HL-60/S4 treated with retinoic acid at 250 ng/mL for 4 days and 3 days (cell line): Measurements from ENCODE around the gene MTARC2.
"Not testable (repeated sequence)": the region's sequence is repeated elsewhere in the genome, so short reads cannot be mapped to it uniquely, and the experiment has no call there.

Source experiments
- in situ Hi-C: fragments of 300-500 bp; cut with MboI; formaldehyde crosslinking; loops from 2 replicates; pipeline ENCODE4 v1.7.0; 2022; ENCODE audit warnings: low sequenced_read_pairs

The MTARC2 gene

DNA sequence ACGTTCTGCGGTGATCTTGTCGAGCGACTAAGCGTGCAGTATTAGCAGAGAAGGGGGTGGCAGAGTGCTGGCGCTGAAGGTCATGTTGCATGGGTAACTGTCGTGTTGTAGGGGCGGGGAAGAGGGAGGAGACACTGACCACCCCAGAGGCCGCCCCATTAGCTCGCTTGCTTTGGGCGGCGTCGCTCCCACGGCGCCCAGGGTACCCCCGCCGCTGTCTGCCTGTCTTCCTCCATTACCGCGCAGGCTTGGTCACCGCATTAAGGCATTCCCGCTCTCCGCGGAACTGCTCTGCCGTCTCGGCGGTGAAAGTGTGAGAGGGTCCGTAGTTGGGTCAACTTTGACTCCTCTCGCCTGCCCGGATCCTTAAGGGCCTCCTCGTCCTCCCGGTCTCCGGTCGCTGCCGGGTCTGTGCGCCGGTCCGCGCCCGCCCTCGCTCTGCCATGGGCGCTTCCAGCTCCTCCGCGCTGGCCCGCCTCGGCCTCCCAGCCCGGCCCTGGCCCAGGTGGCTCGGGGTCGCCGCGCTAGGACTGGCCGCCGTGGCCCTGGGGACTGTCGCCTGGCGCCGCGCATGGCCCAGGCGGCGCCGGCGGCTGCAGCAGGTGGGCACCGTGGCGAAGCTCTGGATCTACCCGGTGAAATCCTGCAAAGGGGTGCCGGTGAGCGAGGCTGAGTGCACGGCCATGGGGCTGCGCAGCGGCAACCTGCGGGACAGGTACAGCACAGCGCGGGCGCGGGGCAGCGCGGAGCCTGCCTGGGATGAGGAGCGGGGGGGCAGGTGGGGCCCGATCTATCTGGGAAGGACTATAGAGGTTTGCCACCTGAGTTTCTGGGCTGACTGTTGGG is at the start of gene MTARC2:
MTARC2 (plus strand) TSS at position 234 of the 846 bp plus-strand sequence; CDS start at position 444, 210 bp downstream.
- in situ Hi-C loops, result no loop called here

DNA sequence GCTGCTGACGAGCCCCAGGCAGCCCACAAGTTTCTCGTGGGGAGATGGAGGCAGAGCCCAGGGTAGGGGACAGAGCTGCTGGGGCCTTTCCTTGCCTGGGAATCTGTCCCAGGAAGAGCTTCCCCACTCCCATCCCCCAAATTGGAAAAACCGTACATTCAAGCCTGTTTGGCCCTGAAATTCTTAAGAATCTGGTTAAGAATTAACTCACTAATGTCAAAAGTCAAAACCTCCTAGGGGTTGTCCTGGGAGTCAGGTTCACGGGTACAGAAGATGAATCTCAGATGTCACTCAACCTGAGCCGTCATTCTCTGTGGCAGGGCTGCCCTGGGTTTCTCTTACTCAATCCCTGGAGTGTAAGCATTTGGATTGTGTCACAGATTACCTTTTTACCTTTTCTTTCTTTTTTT is 49.5 kb upstream of the MTARC2 start:
- in situ Hi-C loops, result no loop called here

GRCh38 chr1:220699044-220699443 is 49.1 kb upstream of the MTARC2 start:
- in situ Hi-C loops, result no loop called here

DNA sequence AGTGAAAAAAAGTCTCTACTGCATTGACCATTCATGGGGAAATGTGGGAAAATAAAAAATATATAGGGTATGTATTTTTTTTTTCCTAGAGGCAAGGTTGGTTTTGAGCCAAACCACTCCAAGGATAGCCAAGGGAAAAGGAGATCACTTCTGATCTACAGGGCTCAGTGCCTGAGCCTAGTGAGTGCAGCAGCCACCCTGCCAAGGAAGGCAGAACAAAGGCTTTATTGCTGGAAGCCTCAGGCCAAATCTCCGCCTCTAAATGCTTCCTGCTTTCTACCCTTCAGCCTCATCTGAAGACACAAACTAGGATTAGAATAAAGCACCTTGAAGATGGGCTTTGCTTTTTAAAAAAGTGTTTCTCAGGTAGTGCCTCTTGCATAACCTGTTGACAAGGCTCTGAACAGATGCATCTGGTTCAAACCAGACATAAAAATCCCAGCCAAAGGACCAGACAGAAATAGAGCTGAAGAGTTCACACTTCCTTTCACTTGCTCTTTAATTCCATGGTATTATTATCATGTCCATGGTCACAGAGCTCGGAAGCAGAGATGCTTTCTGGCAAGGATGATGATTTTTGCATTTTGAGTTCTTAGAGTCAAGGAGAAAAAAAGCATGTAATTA is 47.5 kb upstream of the MTARC2 start:
- in situ Hi-C loops, result no loop called here

GRCh38 chr1:220701974-220702373 is 46.1 kb upstream of the MTARC2 start:
- in situ Hi-C loops, result no loop called here

GRCh38 chr1:220702733-220703270 is 45.3 kb upstream of the MTARC2 start:
- in situ Hi-C loops, result no loop called here

GRCh38 chr1:220703305-220703704 is 44.8 kb upstream of the MTARC2 start:
- in situ Hi-C loops, result no loop called here

DNA sequence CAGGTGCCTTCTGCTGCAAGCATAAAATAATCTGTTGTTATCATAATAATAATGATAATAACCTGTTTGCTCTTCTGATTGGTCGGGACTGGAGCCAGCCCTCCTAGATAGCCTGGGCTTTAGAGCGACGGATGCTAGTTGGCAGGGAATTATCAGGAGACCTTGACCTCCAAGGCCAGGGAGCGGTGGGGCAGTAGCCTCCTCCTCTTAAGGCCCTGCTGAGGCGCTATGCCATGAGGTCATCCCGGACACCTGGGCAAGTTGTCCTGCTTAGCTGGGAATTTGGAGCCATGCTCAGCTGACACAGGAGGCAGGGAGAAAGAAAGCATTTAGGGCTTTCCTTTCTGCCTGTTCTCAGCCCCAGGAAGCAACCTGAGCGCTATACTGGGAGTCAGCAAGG is 42.3 kb upstream of the MTARC2 start:
- in situ Hi-C loops, result no loop called here

DNA sequence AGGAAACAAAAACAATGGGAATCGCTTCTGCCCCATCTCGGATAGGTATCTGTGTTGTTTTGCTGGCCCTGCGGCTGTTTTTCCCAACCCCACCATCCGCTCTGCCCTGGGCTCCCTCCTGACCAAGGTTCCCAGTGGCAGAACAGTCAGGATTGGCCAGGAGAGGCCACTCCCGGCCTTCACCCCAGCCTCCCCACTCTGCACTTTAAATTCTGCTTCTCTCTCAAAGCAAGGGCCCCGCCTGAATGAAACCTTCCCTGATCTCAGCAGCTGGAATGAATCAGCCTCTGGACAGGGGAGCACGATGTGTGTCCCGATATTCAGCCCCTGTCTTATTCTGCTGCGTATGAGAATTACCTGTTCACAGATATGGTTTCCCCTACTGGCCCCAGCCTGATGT is 41.6 kb upstream of the MTARC2 start:
- in situ Hi-C loops, result no loop called here

DNA sequence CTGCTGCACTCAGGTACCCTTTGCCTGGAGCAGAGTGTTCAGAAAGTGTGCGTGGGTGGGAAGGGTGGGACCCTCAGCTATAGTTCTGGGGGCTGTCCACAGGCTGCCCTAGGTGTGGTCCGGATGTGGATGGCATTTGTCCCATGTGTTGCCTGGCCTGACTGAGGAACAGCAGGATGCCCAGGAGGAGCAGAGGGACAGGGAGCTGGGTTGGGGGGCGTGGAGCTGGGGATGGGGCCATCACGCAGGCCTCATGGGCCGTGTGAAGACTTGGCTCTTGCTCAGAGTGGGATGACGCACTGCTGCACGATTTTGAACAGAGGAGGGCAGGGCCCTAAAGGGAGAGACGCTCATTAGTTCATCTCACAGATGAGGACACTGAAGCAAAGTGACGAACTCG is 41.0 kb upstream of the MTARC2 start:
- in situ Hi-C loops, result no loop called here

GRCh38 chr1:220708244-220708643 is 39.9 kb upstream of the MTARC2 start:
- in situ Hi-C loops, result no loop called here

- in situ Hi-C loops, result no loop called here
Observed at GRCh38 chr1:220708936-220709801, 39.0 kb upstream of the MTARC2 start.

GRCh38 chr1:220710333-220710732 is 37.8 kb upstream of the MTARC2 start:
- in situ Hi-C loops, result no loop called here

GRCh38 chr1:220711056-220711809 is 36.9 kb upstream of the MTARC2 start:
- in situ Hi-C loops, result no loop called here

DNA sequence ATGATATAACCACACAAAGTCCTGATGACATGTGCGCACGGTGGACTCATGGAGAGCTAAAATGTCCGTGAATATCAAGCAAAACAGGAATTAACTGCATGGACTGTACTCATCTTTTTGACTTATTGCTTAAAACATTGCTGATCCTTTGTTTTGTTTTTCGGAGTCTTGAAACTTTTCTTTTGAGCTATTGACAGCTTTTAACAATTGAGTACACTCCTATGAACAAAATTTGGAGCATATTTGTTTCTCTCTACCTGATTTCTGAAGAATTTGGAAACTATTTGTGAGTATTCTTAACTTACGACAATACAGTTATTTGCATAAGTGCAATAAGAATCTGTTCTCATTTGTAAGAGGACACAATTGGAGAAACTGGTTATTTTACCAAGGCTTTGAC is 32.1 kb upstream of the MTARC2 start:
- in situ Hi-C loops, result not testable (repeated sequence)

DNA sequence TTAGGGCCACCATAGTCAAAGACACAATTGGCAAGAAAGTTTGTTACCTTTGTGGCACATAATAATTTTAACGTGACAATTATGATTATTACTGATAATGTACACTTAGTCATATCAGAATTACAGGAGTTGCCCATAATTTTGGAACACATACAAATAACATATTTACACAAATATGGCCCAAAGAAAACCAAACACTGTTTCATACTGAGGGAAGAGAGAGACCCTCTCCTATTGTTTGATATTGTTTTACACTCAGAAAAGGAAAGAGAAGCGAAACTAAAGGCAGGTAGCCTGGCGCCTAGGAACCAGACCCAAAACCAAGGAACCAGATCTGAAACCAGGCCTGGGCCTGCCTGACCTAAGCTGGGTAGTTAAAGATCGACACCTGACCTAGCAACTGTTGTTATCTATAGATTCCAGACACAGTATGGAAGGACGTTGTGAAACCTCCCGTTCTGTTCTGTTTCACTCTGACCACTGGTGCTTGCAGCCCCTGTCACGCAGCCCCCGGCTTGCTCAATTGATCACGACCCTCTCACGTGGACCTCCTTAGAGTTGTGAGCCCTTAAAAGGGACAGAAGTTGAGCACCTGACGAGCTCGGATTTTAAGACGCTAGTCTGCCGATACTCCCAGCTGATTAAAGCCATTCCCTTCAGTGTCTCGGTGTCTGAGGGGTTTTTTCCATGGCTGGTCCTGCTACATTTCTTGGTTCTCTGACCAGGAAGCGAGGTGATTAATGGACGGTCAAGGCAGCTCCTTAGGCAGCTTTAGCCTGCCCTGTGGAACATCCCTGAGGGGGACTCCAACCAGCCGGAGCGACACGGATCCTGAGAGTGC is 30.1 kb upstream of the MTARC2 start:
- in situ Hi-C loops, result no loop called here

DNA sequence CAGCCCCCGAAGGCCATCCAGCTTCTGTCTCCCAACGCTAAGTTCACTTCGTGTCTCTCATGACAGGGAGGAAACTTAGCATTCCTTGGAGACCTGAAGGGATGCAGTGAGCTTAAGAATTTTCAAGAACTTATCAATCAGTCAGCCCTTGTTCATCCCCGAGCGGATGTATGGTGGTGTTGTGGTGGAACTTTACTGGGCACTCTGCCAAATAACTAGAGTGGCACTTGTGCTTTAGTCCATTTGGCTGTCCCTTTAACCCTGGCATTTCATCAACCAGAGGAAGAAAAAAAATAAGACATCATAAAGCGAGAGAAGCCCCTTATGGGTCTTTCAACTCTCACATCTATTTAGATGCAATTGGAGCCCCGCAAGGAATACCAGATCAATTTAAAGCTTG is 26.9 kb upstream of the MTARC2 start:
- in situ Hi-C loops, result not testable (repeated sequence)

DNA sequence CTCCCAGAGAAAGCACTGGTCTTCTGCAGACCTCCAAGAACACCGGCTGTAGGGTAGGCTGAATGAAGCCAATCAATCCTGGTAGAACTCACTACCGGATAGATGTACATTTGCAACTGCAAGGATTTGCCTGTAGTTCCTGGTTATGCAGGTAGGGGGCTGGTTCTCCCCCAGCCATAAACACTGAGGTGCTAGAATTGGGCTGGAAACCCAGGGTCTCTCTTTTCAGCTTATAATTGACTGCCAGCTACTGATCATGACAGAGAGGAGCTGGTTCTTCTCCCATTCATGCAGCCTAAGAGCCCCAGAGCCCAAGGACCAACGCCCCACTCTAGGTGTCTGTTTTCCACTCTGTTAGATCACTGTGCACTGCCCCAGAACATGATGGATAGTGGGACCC is 21.5 kb upstream of the MTARC2 start:
- in situ Hi-C loops, result no loop called here

DNA sequence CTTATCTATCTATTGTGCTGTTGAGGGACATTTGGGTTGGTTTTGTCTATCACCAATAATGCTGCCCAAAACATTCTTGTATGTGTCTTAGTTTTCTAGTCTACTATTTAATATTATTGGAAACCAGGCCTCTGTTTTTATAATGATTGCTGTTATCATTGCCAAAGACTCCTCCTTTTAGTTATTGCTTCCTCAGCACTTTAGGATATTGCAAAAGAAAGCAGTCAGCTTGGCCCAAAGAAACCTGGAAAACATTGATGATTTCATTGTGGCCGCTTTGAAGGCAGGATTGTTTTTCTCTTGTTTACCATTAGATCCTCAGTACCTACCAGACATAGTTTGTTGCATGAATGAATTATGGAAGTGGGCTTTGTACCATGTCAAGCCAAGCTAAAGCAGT is 20.6 kb upstream of the MTARC2 start:
- in situ Hi-C loops, result no loop called here

DNA sequence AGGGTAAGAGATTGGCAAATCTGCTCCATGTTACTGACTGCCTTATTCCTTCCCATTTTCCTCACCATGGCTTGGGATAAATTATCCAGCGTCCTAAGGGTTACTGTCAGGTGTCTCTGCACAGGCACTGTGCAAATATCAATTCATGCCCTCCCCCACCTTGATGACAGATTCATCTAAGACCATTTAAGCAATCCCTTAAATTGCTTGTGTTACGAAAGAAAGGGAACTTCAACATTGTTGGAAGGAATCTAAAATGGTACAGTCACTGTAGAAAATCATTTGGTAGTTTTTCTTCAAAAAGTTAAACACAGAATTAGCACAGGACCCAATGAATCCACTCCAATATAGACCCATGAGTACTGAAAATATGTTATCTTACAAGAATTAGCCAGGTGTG is 17.6 kb upstream of the MTARC2 start:
- in situ Hi-C loops, result no loop called here
